ENCODE results near the gene LRRC1.

DNA sequence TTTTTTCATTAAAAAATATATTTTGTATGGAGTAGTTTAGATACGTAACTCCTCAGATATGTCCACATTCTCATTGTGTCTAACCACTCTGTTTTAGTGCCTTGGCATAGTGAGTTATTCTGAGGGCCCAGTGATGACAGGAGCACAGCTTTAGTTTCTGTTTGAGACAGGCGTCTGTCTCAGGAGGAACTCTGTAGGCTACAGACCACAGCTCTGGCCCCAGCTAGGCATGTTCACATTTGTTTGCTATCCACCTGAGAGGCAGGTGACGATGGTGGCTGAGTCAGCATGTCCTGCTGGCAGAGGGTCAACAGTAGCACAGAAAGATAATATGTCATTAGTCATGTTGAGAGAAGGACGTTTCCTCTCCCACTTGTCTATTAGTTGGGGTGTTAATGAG, 16.3 kb downstream of the LRRC1 start:
- TF ChIP-seq, protein P1, sequence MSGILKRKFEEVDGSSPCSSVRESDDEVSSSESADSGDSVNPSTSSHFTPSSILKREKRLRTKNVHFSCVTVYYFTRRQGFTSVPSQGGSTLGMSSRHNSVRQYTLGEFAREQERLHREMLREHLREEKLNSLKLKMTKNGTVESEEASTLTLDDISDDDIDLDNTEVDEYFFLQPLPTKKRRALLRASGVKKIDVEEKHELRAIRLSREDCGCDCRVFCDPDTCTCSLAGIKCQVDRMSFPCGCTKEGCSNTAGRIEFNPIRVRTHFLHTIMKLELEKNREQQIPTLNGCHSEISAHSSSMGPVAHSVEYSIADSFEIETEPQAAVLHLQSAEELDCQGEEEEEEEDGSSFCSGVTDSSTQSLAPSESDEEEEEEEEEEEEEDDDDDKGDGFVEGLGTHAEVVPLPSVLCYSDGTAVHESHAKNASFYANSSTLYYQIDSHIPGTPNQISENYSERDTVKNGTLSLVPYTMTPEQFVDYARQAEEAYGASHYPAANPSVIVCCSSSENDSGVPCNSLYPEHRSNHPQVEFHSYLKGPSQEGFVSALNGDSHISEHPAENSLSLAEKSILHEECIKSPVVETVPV (CRISPR knock-in tag; IDR thresholded peaks at IDR 0.05), result no peak
- TF ChIP-seq BACH2 (CRISPR knock-in tag; IDR thresholded peaks at IDR 0.05; ENCODE audit: borderline replicate concordance) (no peak), TOX (CRISPR knock-in tag; IDR thresholded peaks at IDR 0.05; ENCODE audit: borderline replicate concordance) (no peak), ISL1 (CRISPR knock-in tag; IDR thresholded peaks at IDR 0.05) (no peak), ESRRG (CRISPR knock-in tag; IDR thresholded peaks at IDR 0.05) (no peak), ARNTL (CRISPR knock-in tag; IDR thresholded peaks at IDR 0.05; ENCODE audit: borderline replicate concordance, low read depth) (no peak)
- TF ChIP-seq, protein P2, sequence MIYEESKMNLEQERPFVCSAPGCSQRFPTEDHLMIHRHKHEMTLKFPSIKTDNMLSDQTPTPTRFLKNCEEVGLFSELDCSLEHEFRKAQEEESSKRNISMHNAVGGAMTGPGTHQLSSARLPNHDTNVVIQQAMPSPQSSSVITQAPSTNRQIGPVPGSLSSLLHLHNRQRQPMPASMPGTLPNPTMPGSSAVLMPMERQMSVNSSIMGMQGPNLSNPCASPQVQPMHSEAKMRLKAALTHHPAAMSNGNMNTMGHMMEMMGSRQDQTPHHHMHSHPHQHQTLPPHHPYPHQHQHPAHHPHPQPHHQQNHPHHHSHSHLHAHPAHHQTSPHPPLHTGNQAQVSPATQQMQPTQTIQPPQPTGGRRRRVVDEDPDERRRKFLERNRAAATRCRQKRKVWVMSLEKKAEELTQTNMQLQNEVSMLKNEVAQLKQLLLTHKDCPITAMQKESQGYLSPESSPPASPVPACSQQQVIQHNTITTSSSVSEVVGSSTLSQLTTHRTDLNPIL (CRISPR knock-in tag; IDR thresholded peaks at IDR 0.05; ENCODE audit: low read depth), result no peak
- TF ChIP-seq, protein P3, sequence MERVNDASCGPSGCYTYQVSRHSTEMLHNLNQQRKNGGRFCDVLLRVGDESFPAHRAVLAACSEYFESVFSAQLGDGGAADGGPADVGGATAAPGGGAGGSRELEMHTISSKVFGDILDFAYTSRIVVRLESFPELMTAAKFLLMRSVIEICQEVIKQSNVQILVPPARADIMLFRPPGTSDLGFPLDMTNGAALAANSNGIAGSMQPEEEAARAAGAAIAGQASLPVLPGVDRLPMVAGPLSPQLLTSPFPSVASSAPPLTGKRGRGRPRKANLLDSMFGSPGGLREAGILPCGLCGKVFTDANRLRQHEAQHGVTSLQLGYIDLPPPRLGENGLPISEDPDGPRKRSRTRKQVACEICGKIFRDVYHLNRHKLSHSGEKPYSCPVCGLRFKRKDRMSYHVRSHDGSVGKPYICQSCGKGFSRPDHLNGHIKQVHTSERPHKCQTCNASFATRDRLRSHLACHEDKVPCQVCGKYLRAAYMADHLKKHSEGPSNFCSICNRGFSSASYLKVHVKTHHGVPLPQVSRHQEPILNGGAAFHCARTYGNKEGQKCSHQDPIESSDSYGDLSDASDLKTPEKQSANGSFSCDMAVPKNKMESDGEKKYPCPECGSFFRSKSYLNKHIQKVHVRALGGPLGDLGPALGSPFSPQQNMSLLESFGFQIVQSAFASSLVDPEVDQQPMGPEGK (CRISPR knock-in tag; IDR thresholded peaks at IDR 0.05; ENCODE audit: borderline replicate concordance), result no peak
- TF ChIP-seq, protein P4, sequence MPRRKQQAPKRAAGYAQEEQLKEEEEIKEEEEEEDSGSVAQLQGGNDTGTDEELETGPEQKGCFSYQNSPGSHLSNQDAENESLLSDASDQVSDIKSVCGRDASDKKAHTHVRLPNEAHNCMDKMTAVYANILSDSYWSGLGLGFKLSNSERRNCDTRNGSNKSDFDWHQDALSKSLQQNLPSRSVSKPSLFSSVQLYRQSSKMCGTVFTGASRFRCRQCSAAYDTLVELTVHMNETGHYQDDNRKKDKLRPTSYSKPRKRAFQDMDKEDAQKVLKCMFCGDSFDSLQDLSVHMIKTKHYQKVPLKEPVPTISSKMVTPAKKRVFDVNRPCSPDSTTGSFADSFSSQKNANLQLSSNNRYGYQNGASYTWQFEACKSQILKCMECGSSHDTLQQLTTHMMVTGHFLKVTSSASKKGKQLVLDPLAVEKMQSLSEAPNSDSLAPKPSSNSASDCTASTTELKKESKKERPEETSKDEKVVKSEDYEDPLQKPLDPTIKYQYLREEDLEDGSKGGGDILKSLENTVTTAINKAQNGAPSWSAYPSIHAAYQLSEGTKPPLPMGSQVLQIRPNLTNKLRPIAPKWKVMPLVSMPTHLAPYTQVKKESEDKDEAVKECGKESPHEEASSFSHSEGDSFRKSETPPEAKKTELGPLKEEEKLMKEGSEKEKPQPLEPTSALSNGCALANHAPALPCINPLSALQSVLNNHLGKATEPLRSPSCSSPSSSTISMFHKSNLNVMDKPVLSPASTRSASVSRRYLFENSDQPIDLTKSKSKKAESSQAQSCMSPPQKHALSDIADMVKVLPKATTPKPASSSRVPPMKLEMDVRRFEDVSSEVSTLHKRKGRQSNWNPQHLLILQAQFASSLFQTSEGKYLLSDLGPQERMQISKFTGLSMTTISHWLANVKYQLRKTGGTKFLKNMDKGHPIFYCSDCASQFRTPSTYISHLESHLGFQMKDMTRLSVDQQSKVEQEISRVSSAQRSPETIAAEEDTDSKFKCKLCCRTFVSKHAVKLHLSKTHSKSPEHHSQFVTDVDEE (CRISPR knock-in tag; IDR thresholded peaks at IDR 0.05), result no peak
